K562 (cell line): Measurements from ENCODE around the gene NR1I3. TPM values are rescaled to one million over a fixed set of nuclear protein-coding genes. Genes with fewer than 3 reads are reported as not detected.

ENCODE experiments used
- ATAC-seq: fragments of 200-7000 bp; cut with Tn5 transposase; 3 replicates; pipeline ENCODE4 v1.9.1; 2020; ENCODE audit warnings: moderate library complexity
- BruUV-seq: library from RNA; stranded (reverse); fragments of 400-500 nt; replicated peaks from 2 replicates; lab custom pipeline; 2021; lab: Mats Ljungman, UMichigan
- CTCF ChIA-PET: fragments of 300-600 bp; formaldehyde crosslinking; extraction: SDS; loops from one replicate; lab custom pipeline; 2021; ENCODE audit warnings: low intra/inter-chr PET ratio; lab: Yijun Ruan, JAX
- POLR2A ChIA-PET: fragments of 300-600, 350-650 bp; sonication (Branson Sonifier 250); formaldehyde crosslinking; extraction: SDS; loops from one replicate; lab custom pipeline; 2021; ENCODE audit warnings: antibody characterized with exemption, inconsistent platforms; lab: Yijun Ruan, JAX
- DNase-seq, 4 experiments: peaks; one replicate each; pipeline versions ENCODE4 v3.0.0 to v3.0.0-alpha.2; 2011 to 2018; ENCODE audit warnings: low spot score in 3 of 4, mixed read lengths in 3 of 4; ENCODE audit errors: extremely low read depth in 1 of 4
- FAIRE-seq: peaks from 2 replicates; lab custom pipeline; 2011; peaks lifted over from hg19 to GRCh38; lab: Jason Lieb, UNC
- H2AFZ ChIP-seq: 2 replicates; pipeline ENCODE4 v1.6.0; 2011; ENCODE audit warnings: low read depth, low read length, control low read depth, inconsistent platforms
- H3K27ac ChIP-seq: fragments of 200-600 bp; 3 replicates; pipeline ENCODE4 v1.8.0; 2011; ENCODE audit warnings: low read depth, mild to moderate bottlenecking, control low read depth, inconsistent platforms, low read length, moderate library complexity, mixed read lengths; ENCODE audit errors: extremely low read depth
- H3K27me3 ChIP-seq, 2 experiments: fragments of 300-600 bp in 1 of 2; 2 replicates in 1 of 2; 3 replicates in 1 of 2; pipeline versions ENCODE4 v1.6.0 to v1.8.0; 2011; ENCODE audit warnings: inconsistent platforms in 2 of 2, low read length in 2 of 2, mild to moderate bottlenecking in 1 of 2, mixed read lengths in 1 of 2, moderate library complexity in 1 of 2; ENCODE audit not compliant: control insufficient read depth in 2 of 2, insufficient read depth in 2 of 2
- H3K36me3 ChIP-seq: fragments of 300-600 bp; 3 replicates; pipeline ENCODE4 v1.8.0; 2011; ENCODE audit warnings: mild to moderate bottlenecking, low read length, inconsistent platforms; ENCODE audit not compliant: control insufficient read depth, insufficient read depth
- H3K4me1 ChIP-seq, 2 experiments: fragments of 200-600 bp in 1 of 2; replicated peaks in 1 of 2; 2 replicates in 1 of 2; 3 replicates in 1 of 2; pipeline versions ENCODE4 v1.5.1 to v1.8.0; 2011; ENCODE audit warnings: inconsistent platforms in 2 of 2, low read length in 2 of 2, mild to moderate bottlenecking in 1 of 2, mixed read lengths in 1 of 2, moderate library complexity in 1 of 2; ENCODE audit not compliant: control insufficient read depth in 2 of 2, insufficient read depth in 2 of 2
- H3K4me2 ChIP-seq: 2 replicates; pipeline ENCODE4 v1.6.1; 2011; ENCODE audit warnings: low read length, control low read depth, inconsistent platforms, mixed read lengths; ENCODE audit not compliant: insufficient read depth
- H3K4me3 ChIP-seq: fragments of 200-600 bp; sonication (generic), shearing (Covaris generic); 2 replicates; pipeline ENCODE4 v1.5.1; 2016; ENCODE audit warnings: control low read depth, inconsistent platforms
- H3K79me2 ChIP-seq: fragments of 200-600 bp; 3 replicates; pipeline ENCODE4 v1.8.0; 2011; ENCODE audit warnings: low read length, inconsistent platforms; ENCODE audit not compliant: control insufficient read depth, insufficient read depth
- H3K9ac ChIP-seq, 2 experiments: 2 replicates each; pipeline versions ENCODE4 v1.6.0 to v1.6.1; 2011; ENCODE audit warnings: low read depth in 2 of 2, low read length in 2 of 2, control low read depth in 1 of 2, inconsistent platforms in 1 of 2, mild to moderate bottlenecking in 1 of 2, mixed read lengths in 1 of 2; ENCODE audit not compliant: insufficient read depth in 1 of 2
- H3K9me1 ChIP-seq: one replicate; pipeline ENCODE4 v1.6.0; 2011; ENCODE audit warnings: inconsistent platforms, mild to moderate bottlenecking, low read length, moderate library complexity; ENCODE audit not compliant: control insufficient read depth, insufficient read depth
- H3K9me3 ChIP-seq: replicated peaks from 2 replicates; pipeline ENCODE4 v1.5.1; 2011; ENCODE audit warnings: low read depth, low read length, inconsistent platforms; ENCODE audit not compliant: control insufficient read depth, insufficient read depth
- H4K20me1 ChIP-seq: replicated peaks from 2 replicates; pipeline ENCODE4 v1.6.1; 2011; ENCODE audit warnings: low read length, inconsistent platforms, mixed read lengths; ENCODE audit not compliant: control insufficient read depth, insufficient read depth
- ARID2 ChIP-seq: fragments of 450-650 bp; IDR thresholded peaks from 2 replicates; pipeline ENCODE4 v1.6.1; 2017; ENCODE audit warnings: antibody characterized with exemption, mild to moderate bottlenecking
- ATF1 ChIP-seq, 2 experiments: fragments of 450-650 bp in 1 of 2; IDR thresholded peaks; 2 replicates each; pipeline ENCODE4 v1.6.1; 2016; ENCODE audit warnings: missing compliant biosample characterization in 1 of 2, missing genetic modification characterization in 1 of 2
- BCL6 ChIP-seq: fragments of 250-450 bp; sonication (Bioruptor Pico); IDR thresholded peaks from 2 replicates; pipeline ENCODE4 v1.4.0; 2020
- HDAC8 ChIP-seq: fragments of 450-650 bp; IDR thresholded peaks from 2 replicates; pipeline ENCODE4 v1.6.1; 2016; ENCODE audit warnings: mild to moderate bottlenecking, missing genetic modification characterization, moderate library complexity, missing compliant biosample characterization
- NR4A1 ChIP-seq, 2 experiments: fragments of 250-450 bp in 1 of 2; fragments of 450-650 bp in 1 of 2; sonication (Bioruptor Pico) in 1 of 2; IDR thresholded peaks; 2 replicates each; pipeline versions ENCODE4 v1.4.0 to v1.6.1; 2016 to 2020; ENCODE audit warnings: mild to moderate bottlenecking in 2 of 2, missing compliant biosample characterization in 1 of 2, missing genetic modification characterization in 1 of 2, moderate library complexity in 1 of 2
- PHF21A ChIP-seq: fragments of 450-650 bp; IDR thresholded peaks from 2 replicates; pipeline ENCODE4 v1.6.1; 2017; ENCODE audit warnings: low read depth, borderline replicate concordance
- RFX1 ChIP-seq: fragments of 450-650 bp; IDR thresholded peaks from 2 replicates; pipeline ENCODE4 v1.6.1; 2016; ENCODE audit warnings: mild to moderate bottlenecking, moderate library complexity
- RHOXF2B ChIP-seq: fragments of 250-450 bp; sonication (Bioruptor Pico); conservative IDR thresholded peaks from 2 replicates; pipeline ENCODE4 v1.5.1; 2021
- RNF2 ChIP-seq: sonication (generic); IDR thresholded peaks from 2 replicates; pipeline ENCODE4 v1.6.1; 2016
- SIRT6 ChIP-seq: IDR thresholded peaks from one replicate; pipeline ENCODE4 v1.6.1; 2012; ENCODE audit warnings: low read depth, mild to moderate bottlenecking, control low read depth, inconsistent platforms, low read length, moderate library complexity
- TEAD1 ChIP-seq, 2 experiments: fragments of 450-650 bp in 1 of 2; sonication (generic) in 1 of 2; formaldehyde crosslinking; IDR thresholded peaks; 2 replicates each; pipeline versions ENCODE4 v1.4.0 to v1.8.0; 2020 to 2022; ENCODE audit warnings: mild to moderate bottlenecking in 2 of 2, missing genetic modification reagents in 1 of 2
- ZNF584 ChIP-seq: fragments of 200-800 bp; sonication (Bioruptor generic); IDR thresholded peaks from 2 replicates; pipeline ENCODE4 v1.6.1; 2016; ENCODE audit warnings: low read depth, mild to moderate bottlenecking, missing genetic modification characterization, missing compliant biosample characterization
- ZNF586 ChIP-seq: fragments of 450-650 bp; formaldehyde crosslinking; conservative IDR thresholded peaks from 2 replicates; pipeline ENCODE4 v1.4.0; 2020; ENCODE audit warnings: mild to moderate bottlenecking, moderate library complexity
- ZNF699 ChIP-seq: fragments of 250-450 bp; sonication (Bioruptor Pico); IDR thresholded peaks from 2 replicates; pipeline ENCODE4 v1.8.0; 2021; ENCODE audit warnings: mild to moderate bottlenecking, moderate library complexity; ENCODE audit not compliant: insufficient replicate concordance
- ZNF780A ChIP-seq: fragments of 250-450 bp; sonication (Bioruptor Pico); IDR thresholded peaks from 2 replicates; pipeline ENCODE4 v1.5.0; 2021; ENCODE audit warnings: mild to moderate bottlenecking
- WGBS: fragments of 100-300 bp; shearing (Covaris generic); methylation state at CpG from one replicate; pipeline ENCODE4 v1.1.6; 2016; ENCODE audit warnings: low coverage, mixed read lengths; ENCODE audit not compliant: insufficient coverage; ENCODE audit errors: missing lambda C conversion rate; 5-methylcytosine and 5-hydroxymethylcytosine counted together
- in situ Hi-C: fragments of 300-500 bp; cut with MboI; formaldehyde crosslinking; loops from 4 replicates; pipeline ENCODE4 v1.15.0; 2018; ENCODE audit warnings: inconsistent platforms, mixed read lengths
- intact Hi-C: fragments of 100-400 bp; cut with micrococcal nuclease; formaldehyde crosslinking; loops from 2 replicates; pipeline ENCODE4 v1.14.2; 2022
- polyA plus RNA-seq, 8 experiments: library from polyadenylated mRNA; depleted of rRNA in 4 of 8; stranded (reverse) in 5 of 8; unstranded in 3 of 8; fragments of >200 nt; fragmentation: Nextera tagmentation in 2 of 8; fragmentation: Illumina TruSeq in 1 of 8; extraction: Ambion mirVana in 2 of 8; extraction: Trizol in 1 of 8; gene quantifications; 2 replicates each; pipeline versions ENCODE4 v1.2.1 to v1.2.3, GENCODE V29; 2011 to 2014; ENCODE audit warnings: inconsistent platforms in 1 of 8, missing spikeins in 1 of 8
- total RNA-seq, 7 experiments: library from RNA; depleted of rRNA in 6 of 7; stranded (reverse); fragments of >200 nt in 6 of 7; fragmentation: Illumina TruSeq in 2 of 7; extraction: Trizol in 2 of 7; gene quantifications; 2 replicates each; pipeline versions ENCODE4 v1.2.1 to v1.2.3, GENCODE V29; 2011 to 2021; ENCODE audit warnings: low replicate concordance in 1 of 7
- TF ChIP-seq, protein P1 (sequence below): fragments of 200-800 bp; sonication (Bioruptor generic); IDR thresholded peaks from 2 replicates; pipeline ENCODE4 v1.6.1; 2016; ENCODE audit warnings: missing genetic modification characterization, missing compliant biosample characterization
- TF ChIP-seq, protein P2 (sequence below): fragments of 150-350 bp; conservative IDR thresholded peaks from 2 replicates; pipeline ENCODE4 v1.6.1; 2014; ENCODE audit warnings: low read length

Gene NR1I3
- total and polyA plus RNA-seq, 9 of the 15 experiments (the other 6 are each of a cell fraction or from before 2014, with no cell fraction given), result 0.11 TPM; not detected in 8

DNA sequence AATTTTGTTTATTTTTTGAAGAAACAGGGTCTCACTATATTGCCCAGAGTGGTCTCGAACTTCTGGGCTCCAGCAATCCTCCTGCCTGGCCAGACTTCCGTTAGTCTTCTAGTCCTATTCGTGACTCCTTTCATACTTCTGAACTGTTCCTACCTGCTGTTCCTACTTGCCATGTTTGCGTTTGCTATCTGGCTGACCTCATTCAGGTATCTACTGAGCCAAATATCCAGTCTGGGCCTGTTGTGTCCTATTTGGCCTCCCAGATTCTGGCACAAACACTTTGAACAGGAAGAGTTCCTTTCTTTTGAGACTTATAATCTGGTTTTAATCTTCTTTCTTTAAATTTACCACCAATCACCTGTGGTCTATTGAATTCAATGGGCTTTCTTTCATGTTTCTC is 6.9 kb upstream of the NR1I3 start:
- no peaks in the 10 kb centered on the region for H4K20me1 ChIP-seq
- no peaks in the 10 kb centered on the region for H3K79me2 ChIP-seq
- WGBS, result 42% methylated on average over 4 of the region's 4 CpGs
- H3K27ac ChIP-seq, result no peak overlapping the region
- in situ Hi-C loops (no loop called here), intact Hi-C loops (no loop called here)
- ATAC-seq (no peak), DNase-seq (no peak), FAIRE-seq (no peak)
- no TSS peak for BruUV-seq
- H2AFZ ChIP-seq, result peak overlapping the region; percentile 44; the same call in 1 of the 2 replicates
- H3K9ac ChIP-seq, result no peak overlapping the region
- no peaks in the 10 kb centered on the region for H3K9me3 ChIP-seq
- H3K36me3 ChIP-seq, result no peaks in the 10 kb centered on the region
- H3K9me1 ChIP-seq, result no peaks in the 10 kb centered on the region
- peaks cover 3 to 15% of the 10 kb centered on the region in 2 experiments; a peak in 4 of 5 replicates for H3K4me1 ChIP-seq
- H3K4me3 ChIP-seq, result no peak overlapping the region
- no peak overlapping the region for H3K4me2 ChIP-seq
- ChIA-PET CTCF (no interaction called here), POLR2A (no interaction called here)
- no peaks in the 10 kb centered on the region for H3K27me3 ChIP-seq
- TF ChIP-seq, protein P1, sequence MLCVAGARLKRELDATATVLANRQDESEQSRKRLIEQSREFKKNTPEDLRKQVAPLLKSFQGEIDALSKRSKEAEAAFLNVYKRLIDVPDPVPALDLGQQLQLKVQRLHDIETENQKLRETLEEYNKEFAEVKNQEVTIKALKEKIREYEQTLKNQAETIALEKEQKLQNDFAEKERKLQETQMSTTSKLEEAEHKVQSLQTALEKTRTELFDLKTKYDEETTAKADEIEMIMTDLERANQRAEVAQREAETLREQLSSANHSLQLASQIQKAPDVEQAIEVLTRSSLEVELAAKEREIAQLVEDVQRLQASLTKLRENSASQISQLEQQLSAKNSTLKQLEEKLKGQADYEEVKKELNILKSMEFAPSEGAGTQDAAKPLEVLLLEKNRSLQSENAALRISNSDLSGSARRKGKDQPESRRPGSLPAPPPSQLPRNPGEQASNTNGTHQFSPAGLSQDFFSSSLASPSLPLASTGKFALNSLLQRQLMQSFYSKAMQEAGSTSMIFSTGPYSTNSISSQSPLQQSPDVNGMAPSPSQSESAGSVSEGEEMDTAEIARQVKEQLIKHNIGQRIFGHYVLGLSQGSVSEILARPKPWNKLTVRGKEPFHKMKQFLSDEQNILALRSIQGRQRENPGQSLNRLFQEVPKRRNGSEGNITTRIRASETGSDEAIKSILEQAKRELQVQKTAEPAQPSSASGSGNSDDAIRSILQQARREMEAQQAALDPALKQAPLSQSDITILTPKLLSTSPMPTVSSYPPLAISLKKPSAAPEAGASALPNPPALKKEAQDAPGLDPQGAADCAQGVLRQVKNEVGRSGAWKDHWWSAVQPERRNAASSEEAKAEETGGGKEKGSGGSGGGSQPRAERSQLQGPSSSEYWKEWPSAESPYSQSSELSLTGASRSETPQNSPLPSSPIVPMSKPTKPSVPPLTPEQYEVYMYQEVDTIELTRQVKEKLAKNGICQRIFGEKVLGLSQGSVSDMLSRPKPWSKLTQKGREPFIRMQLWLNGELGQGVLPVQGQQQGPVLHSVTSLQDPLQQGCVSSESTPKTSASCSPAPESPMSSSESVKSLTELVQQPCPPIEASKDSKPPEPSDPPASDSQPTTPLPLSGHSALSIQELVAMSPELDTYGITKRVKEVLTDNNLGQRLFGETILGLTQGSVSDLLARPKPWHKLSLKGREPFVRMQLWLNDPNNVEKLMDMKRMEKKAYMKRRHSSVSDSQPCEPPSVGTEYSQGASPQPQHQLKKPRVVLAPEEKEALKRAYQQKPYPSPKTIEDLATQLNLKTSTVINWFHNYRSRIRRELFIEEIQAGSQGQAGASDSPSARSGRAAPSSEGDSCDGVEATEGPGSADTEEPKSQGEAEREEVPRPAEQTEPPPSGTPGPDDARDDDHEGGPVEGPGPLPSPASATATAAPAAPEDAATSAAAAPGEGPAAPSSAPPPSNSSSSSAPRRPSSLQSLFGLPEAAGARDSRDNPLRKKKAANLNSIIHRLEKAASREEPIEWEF, result no peak
- TF ChIP-seq BCL6 (CRISPR knock-in tag), result no peak
- TF ChIP-seq RHOXF2B (CRISPR knock-in tag), result no peak
- no peak for TF ChIP-seq RNF2
- TF ChIP-seq ATF1 (CRISPR knock-in tag; IDR thresholded peaks at IDR 0.05), result no peak
- no peak for TF ChIP-seq ATF1 (tag; IDR thresholded peaks at IDR 0.05)
- TF ChIP-seq TEAD1 (CRISPR knock-in tag; IDR thresholded peaks at IDR 0.05), result no peak
- no peak for TF ChIP-seq ZNF780A (CRISPR knock-in tag)
- no peak for TF ChIP-seq ARID2
- TF ChIP-seq, protein P2, sequence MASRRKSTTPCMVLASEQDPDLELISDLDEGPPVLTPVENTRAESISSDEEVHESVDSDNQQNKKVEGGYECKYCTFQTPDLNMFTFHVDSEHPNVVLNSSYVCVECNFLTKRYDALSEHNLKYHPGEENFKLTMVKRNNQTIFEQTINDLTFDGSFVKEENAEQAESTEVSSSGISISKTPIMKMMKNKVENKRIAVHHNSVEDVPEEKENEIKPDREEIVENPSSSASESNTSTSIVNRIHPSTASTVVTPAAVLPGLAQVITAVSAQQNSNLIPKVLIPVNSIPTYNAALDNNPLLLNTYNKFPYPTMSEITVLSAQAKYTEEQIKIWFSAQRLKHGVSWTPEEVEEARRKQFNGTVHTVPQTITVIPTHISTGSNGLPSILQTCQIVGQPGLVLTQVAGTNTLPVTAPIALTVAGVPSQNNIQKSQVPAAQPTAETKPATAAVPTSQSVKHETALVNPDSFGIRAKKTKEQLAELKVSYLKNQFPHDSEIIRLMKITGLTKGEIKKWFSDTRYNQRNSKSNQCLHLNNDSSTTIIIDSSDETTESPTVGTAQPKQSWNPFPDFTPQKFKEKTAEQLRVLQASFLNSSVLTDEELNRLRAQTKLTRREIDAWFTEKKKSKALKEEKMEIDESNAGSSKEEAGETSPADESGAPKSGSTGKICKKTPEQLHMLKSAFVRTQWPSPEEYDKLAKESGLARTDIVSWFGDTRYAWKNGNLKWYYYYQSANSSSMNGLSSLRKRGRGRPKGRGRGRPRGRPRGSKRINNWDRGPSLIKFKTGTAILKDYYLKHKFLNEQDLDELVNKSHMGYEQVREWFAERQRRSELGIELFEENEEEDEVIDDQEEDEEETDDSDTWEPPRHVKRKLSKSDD, result no peak
- no peak for TF ChIP-seq ZNF699 (CRISPR knock-in tag)
- no peak for TF ChIP-seq HDAC8 (tag)
- TF ChIP-seq NR4A1 (CRISPR knock-in tag; IDR thresholded peaks at IDR 0.05), result no peak
- TF ChIP-seq NR4A1 (tag; IDR thresholded peaks at IDR 0.05), result no peak
- no peak for TF ChIP-seq PHF21A
- TF ChIP-seq ZNF586 (CRISPR knock-in tag), result no peak
- no peak for TF ChIP-seq ZNF584 (CRISPR knock-in tag)
- TF ChIP-seq SIRT6, result no peak
- no peak for TF ChIP-seq RFX1
